WTC11 (cell line): ENCODE data around the gene DOK5. TPM values are rescaled to one million over a fixed set of nuclear protein-coding genes. Genes with fewer than 3 reads are reported as not detected.

Source experiments
- ATAC-seq: fragments of 200-7000 bp; cut with Tn5 transposase; 2 replicates; pipeline ENCODE4 v1.10.0; 2021; ENCODE audit warnings: mild to moderate bottlenecking, moderate library complexity
- CTCF ChIA-PET: fragments of 300-600 bp; sonication (Branson Sonifier 250); formaldehyde crosslinking; loops from one replicate; lab custom pipeline; 2021; ENCODE audit warnings: antibody characterized with exemption; lab: Charles Lee
- POLR2A ChIA-PET: fragments of 350-600 bp; sonication (Branson Sonifier 250); formaldehyde crosslinking; loops from one replicate; lab custom pipeline; 2021; ENCODE audit warnings: antibody characterized with exemption; lab: Charles Lee
- DNase-seq: peaks from one replicate; pipeline ENCODE4 v3.0.0; 2021; ENCODE audit warnings: low spot score
- H3K27ac Mint-ChIP-seq: 2 replicates; pipeline ENCODE4 v1.8.0; 2021; ENCODE audit warnings: mixed read lengths
- H3K27me3 Mint-ChIP-seq: 2 replicates; pipeline ENCODE4 v1.8.0; 2021; ENCODE audit warnings: low read depth, mild to moderate bottlenecking, moderate library complexity, mixed read lengths
- H3K36me3 Mint-ChIP-seq: 2 replicates; pipeline ENCODE4 v1.8.0; 2021; ENCODE audit warnings: mixed read lengths
- H3K4me1 Mint-ChIP-seq: 2 replicates; pipeline ENCODE4 v1.8.0; 2022; ENCODE audit warnings: mixed read lengths
- H3K4me3 Mint-ChIP-seq: 2 replicates; pipeline ENCODE4 v1.8.0; 2021; ENCODE audit warnings: mild to moderate bottlenecking, moderate library complexity, mixed read lengths
- H3K9me3 Mint-ChIP-seq: 2 replicates; pipeline ENCODE4 v1.8.0; 2021; ENCODE audit warnings: mixed read lengths
- JUN ChIP-seq: sonication (generic); formaldehyde crosslinking; IDR thresholded peaks from 2 replicates; pipeline ENCODE4 v1.8.0; 2023; ENCODE audit warnings: mild to moderate bottlenecking, missing genetic modification reagents
- MYBL2 ChIP-seq: sonication (generic); formaldehyde crosslinking; IDR thresholded peaks from 2 replicates; pipeline ENCODE4 v1.8.1; 2023; ENCODE audit warnings: mild to moderate bottlenecking, moderate library complexity, missing genetic modification reagents
- SMAD4 ChIP-seq: sonication (generic); formaldehyde crosslinking; IDR thresholded peaks from 2 replicates; pipeline ENCODE4 v1.8.0; 2022; ENCODE audit warnings: mild to moderate bottlenecking, missing genetic modification reagents
- SOX15 ChIP-seq: fragments of 250-450 bp; sonication (Bioruptor Pico); IDR thresholded peaks from 2 replicates; pipeline ENCODE4 v1.9.0; 2021; ENCODE audit warnings: mild to moderate bottlenecking
- TP53 ChIP-seq: sonication (generic); formaldehyde crosslinking; IDR thresholded peaks from 2 replicates; pipeline ENCODE4 v1.8.1; 2023; ENCODE audit warnings: mild to moderate bottlenecking, missing genetic modification reagents
- ZBTB21 ChIP-seq: sonication (generic); formaldehyde crosslinking; IDR thresholded peaks from 2 replicates; pipeline ENCODE4 v1.8.1; 2023; ENCODE audit warnings: mild to moderate bottlenecking, missing genetic modification reagents, borderline replicate concordance
- ZNF423 ChIP-seq: fragments of 250-450 bp; sonication (Bioruptor Pico); IDR thresholded peaks from 2 replicates; pipeline ENCODE4 v2.1.2; 2022; ENCODE audit warnings: mild to moderate bottlenecking, moderate library complexity
- total RNA-seq: library from RNA; stranded (reverse); gene quantifications from 3 replicates; pipeline ENCODE4 v1.2.3, GENCODE V29; 2021
- TF ChIP-seq, protein P1 (sequence below): sonication (generic); formaldehyde crosslinking; IDR thresholded peaks from 2 replicates; pipeline ENCODE4 v1.8.0; 2022; ENCODE audit warnings: mild to moderate bottlenecking, missing genetic modification reagents
- TF ChIP-seq, protein P2 (sequence below): fragments of 250-450 bp; sonication (Bioruptor Pico); IDR thresholded peaks from 2 replicates; pipeline ENCODE4 v1.9.0; 2021; ENCODE audit warnings: mild to moderate bottlenecking
- TF ChIP-seq, protein P3 (sequence below): sonication (generic); formaldehyde crosslinking; IDR thresholded peaks from 2 replicates; pipeline ENCODE4 v1.8.1; 2022; ENCODE audit warnings: low read depth, mild to moderate bottlenecking, moderate library complexity, missing genetic modification reagents, borderline replicate concordance
- TF ChIP-seq, protein P4 (sequence below): sonication (generic); formaldehyde crosslinking; IDR thresholded peaks from 2 replicates; pipeline ENCODE4 v1.8.1; 2023; ENCODE audit warnings: mild to moderate bottlenecking, missing genetic modification reagents, borderline replicate concordance
- TF ChIP-seq, protein P5 (sequence below): sonication (generic); formaldehyde crosslinking; IDR thresholded peaks from 2 replicates; pipeline ENCODE4 v1.8.0; 2022; ENCODE audit warnings: mild to moderate bottlenecking, missing genetic modification reagents
- TF ChIP-seq, protein P6 (sequence below): sonication (generic); formaldehyde crosslinking; IDR thresholded peaks from 2 replicates; pipeline ENCODE4 v1.8.1; 2023; ENCODE audit warnings: mild to moderate bottlenecking, missing genetic modification reagents, moderate library complexity
- TF ChIP-seq, protein P7 (sequence below): sonication (generic); formaldehyde crosslinking; IDR thresholded peaks from 2 replicates; pipeline ENCODE4 v1.8.0; 2023; ENCODE audit warnings: mild to moderate bottlenecking, missing genetic modification reagents

The DOK5 gene
- total RNA-seq, 1 experiment from 2014 or later, result 10.1 TPM

DNA sequence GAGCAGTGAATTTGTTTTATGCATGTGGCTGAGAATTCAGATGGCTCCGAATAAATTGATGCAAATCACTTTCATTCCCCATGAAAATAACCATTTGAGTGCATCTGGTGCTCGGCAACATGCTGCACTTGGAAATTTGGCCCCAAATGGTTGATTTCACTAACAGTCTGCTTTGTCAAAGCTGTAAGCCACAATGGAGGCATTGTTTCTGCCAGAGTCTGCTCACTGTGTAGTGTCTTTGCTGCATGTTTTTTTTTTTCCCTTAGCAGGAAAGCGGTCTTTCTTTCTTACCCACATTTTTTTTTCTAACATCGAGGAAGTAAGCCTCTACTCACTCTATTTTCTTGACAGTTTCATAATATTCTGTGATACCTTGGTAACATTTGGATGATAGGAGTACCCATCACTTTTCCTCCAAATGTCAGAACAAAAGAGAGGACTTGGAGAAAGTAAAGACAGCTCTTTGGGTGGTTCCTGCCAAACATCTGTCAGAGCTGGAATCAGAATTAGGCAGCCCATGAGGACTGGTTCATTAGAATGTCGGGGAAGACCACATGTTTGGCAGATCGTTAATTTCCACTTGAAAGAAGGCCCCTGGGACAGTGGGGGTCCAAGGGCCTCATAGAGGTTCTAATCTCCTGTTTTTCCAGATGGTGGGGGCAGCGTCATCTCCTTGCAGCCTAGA is 149.5 kb downstream of the DOK5 start:
- no peak overlapping the region for H3K27ac Mint-ChIP-seq
- peak; percentile 26; the same call in 1 of the 2 replicates for ATAC-seq
- ChIA-PET CTCF (interaction anchor here (0.6 kb wide), 1 partner anchor 14 kb away, joined by 3 read pairs; no protein-coding TSS in a partner anchor), POLR2A (no interaction called here)
- no peaks in the 10 kb centered on the region for H3K36me3 Mint-ChIP-seq
- TF ChIP-seq ZNF423 (CRISPR knock-in tag), result no peak
- no peak overlapping the region for H3K4me3 Mint-ChIP-seq
- no peaks in the 10 kb centered on the region for H3K9me3 Mint-ChIP-seq
- H3K27me3 Mint-ChIP-seq, result no peaks in the 10 kb centered on the region
- no peak for DNase-seq
- H3K4me1 Mint-ChIP-seq, result peaks cover 33% of the 10 kb centered on the region

DNA sequence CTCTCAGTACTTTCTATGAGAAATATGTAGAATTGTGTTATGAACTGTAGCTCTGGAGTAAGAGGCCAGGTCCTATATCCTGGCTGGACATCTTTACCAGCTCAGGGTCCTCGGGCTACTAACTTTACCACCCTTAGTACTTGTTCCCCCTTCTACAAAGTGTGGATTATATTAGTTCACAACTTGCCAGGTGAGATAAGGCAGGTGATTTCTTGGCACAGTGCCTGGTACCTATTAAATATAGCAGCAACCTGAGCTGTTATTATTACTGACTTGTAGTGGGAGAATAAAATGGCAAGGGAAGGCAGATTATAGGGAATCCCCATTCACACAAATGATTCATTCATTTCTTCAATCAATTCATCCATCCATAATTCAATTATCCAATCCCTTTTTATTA is 150.1 kb downstream of the DOK5 start:
- DNase-seq (no peak), ATAC-seq (no peak)
- Mint-ChIP-seq H3K27me3 (no peaks in the 10 kb centered on the region), H3K4me1 (peaks cover 33% of the 10 kb centered on the region), H3K9me3 (no peaks in the 10 kb centered on the region), H3K4me3 (no peak overlapping the region), H3K36me3 (no peaks in the 10 kb centered on the region), H3K27ac (no peak overlapping the region)
- ChIA-PET CTCF (interaction anchor here (0.6 kb wide), 1 partner anchor 13 kb away, joined by 3 read pairs; no protein-coding TSS in a partner anchor), POLR2A (no interaction called here)
- TF ChIP-seq, protein P1, sequence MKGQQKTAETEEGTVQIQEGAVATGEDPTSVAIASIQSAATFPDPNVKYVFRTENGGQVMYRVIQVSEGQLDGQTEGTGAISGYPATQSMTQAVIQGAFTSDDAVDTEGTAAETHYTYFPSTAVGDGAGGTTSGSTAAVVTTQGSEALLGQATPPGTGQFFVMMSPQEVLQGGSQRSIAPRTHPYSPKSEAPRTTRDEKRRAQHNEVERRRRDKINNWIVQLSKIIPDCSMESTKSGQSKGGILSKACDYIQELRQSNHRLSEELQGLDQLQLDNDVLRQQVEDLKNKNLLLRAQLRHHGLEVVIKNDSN (CRISPR knock-in tag), result no peak
- TF ChIP-seq, protein P2, sequence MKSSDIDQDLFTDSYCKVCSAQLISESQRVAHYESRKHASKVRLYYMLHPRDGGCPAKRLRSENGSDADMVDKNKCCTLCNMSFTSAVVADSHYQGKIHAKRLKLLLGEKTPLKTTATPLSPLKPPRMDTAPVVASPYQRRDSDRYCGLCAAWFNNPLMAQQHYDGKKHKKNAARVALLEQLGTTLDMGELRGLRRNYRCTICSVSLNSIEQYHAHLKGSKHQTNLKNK, result no peak
- TF ChIP-seq, protein P3, sequence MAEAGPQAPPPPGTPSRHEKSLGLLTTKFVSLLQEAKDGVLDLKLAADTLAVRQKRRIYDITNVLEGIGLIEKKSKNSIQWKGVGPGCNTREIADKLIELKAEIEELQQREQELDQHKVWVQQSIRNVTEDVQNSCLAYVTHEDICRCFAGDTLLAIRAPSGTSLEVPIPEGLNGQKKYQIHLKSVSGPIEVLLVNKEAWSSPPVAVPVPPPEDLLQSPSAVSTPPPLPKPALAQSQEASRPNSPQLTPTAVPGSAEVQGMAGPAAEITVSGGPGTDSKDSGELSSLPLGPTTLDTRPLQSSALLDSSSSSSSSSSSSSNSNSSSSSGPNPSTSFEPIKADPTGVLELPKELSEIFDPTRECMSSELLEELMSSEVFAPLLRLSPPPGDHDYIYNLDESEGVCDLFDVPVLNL (CRISPR knock-in tag), result no peak
- TF ChIP-seq ZNF423 (CRISPR knock-in tag) (no peak), MYBL2 (no peak), JUN (CRISPR knock-in tag) (no peak)
- TF ChIP-seq, protein P4, sequence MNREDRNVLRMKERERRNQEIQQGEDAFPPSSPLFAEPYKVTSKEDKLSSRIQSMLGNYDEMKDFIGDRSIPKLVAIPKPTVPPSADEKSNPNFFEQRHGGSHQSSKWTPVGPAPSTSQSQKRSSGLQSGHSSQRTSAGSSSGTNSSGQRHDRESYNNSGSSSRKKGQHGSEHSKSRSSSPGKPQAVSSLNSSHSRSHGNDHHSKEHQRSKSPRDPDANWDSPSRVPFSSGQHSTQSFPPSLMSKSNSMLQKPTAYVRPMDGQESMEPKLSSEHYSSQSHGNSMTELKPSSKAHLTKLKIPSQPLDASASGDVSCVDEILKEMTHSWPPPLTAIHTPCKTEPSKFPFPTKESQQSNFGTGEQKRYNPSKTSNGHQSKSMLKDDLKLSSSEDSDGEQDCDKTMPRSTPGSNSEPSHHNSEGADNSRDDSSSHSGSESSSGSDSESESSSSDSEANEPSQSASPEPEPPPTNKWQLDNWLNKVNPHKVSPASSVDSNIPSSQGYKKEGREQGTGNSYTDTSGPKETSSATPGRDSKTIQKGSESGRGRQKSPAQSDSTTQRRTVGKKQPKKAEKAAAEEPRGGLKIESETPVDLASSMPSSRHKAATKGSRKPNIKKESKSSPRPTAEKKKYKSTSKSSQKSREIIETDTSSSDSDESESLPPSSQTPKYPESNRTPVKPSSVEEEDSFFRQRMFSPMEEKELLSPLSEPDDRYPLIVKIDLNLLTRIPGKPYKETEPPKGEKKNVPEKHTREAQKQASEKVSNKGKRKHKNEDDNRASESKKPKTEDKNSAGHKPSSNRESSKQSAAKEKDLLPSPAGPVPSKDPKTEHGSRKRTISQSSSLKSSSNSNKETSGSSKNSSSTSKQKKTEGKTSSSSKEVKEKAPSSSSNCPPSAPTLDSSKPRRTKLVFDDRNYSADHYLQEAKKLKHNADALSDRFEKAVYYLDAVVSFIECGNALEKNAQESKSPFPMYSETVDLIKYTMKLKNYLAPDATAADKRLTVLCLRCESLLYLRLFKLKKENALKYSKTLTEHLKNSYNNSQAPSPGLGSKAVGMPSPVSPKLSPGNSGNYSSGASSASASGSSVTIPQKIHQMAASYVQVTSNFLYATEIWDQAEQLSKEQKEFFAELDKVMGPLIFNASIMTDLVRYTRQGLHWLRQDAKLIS, result no peak
- TF ChIP-seq, protein P5, sequence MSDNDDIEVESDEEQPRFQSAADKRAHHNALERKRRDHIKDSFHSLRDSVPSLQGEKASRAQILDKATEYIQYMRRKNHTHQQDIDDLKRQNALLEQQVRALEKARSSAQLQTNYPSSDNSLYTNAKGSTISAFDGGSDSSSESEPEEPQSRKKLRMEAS (CRISPR knock-in tag), result no peak

DNA sequence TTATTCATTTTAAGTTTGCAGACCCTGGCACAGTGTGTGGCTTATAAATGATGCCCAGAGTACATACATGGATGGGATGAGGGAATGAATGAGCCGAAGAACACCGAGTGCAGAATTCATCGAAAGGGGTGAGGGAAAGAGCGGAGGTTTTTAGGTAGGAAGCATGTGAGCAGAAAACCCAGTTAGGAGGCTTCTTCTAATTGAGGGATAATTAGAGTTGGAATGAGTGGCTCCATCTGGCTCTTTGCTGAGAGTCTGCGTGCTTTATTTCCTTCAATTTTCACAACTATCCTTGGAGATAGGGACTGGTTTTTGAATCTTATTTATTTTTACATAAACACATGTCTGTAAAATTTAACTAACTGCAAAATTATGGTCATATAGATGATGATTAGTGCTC is 150.7 kb downstream of the DOK5 start:
- ChIA-PET POLR2A (no interaction called here), CTCF (no interaction called here)
- peaks cover 33% of the 10 kb centered on the region for H3K4me1 Mint-ChIP-seq
- ATAC-seq, result no peak
- no peaks in the 10 kb centered on the region for H3K36me3 Mint-ChIP-seq
- DNase-seq, result no peak
- H3K4me3 Mint-ChIP-seq, result no peak overlapping the region
- no peaks in the 10 kb centered on the region for H3K27me3 Mint-ChIP-seq
- H3K9me3 Mint-ChIP-seq, result no peaks in the 10 kb centered on the region
- no peak for TF ChIP-seq TP53 (CRISPR knock-in tag)
- TF ChIP-seq, all 79 proteins: peak for 0
- no peak overlapping the region for H3K27ac Mint-ChIP-seq

DNA sequence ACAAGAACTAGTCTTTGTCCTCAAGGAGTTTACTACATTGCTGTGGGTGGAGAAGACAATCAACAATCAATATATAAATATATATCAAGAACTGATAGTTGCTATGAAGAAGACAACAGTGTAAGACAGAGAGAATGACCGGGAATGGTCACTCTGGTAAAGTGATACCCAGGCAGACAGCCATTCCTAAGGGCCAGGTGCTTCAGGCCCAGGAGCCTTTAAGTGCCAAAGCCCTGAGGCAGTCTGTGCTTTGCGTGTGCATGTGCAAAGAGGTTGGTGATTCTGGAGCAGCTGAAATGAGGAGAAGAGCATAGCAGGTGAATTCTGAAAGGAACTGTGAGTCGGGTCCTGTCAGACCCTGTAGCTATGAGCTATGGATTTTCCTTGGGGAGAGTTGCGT is 154.2 kb downstream of the DOK5 start:
- Mint-ChIP-seq H3K4me1 (peaks cover 42% of the 10 kb centered on the region), H3K36me3 (no peaks in the 10 kb centered on the region), H3K27me3 (no peaks in the 10 kb centered on the region), H3K4me3 (no peak overlapping the region), H3K27ac (no peak overlapping the region), H3K9me3 (no peaks in the 10 kb centered on the region)
- ChIA-PET POLR2A (no interaction called here), CTCF (no interaction called here)
- ATAC-seq (no peak), DNase-seq (no peak)
- TF ChIP-seq, protein P6, sequence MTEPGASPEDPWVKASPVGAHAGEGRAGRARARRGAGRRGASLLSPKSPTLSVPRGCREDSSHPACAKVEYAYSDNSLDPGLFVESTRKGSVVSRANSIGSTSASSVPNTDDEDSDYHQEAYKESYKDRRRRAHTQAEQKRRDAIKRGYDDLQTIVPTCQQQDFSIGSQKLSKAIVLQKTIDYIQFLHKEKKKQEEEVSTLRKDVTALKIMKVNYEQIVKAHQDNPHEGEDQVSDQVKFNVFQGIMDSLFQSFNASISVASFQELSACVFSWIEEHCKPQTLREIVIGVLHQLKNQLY (CRISPR knock-in tag), result no peak
- TF ChIP-seq SMAD4, result no peak
- no peak for TF ChIP-seq ZBTB21 (CRISPR knock-in tag)
- no peak for TF ChIP-seq SOX15
- TF ChIP-seq, protein P7, sequence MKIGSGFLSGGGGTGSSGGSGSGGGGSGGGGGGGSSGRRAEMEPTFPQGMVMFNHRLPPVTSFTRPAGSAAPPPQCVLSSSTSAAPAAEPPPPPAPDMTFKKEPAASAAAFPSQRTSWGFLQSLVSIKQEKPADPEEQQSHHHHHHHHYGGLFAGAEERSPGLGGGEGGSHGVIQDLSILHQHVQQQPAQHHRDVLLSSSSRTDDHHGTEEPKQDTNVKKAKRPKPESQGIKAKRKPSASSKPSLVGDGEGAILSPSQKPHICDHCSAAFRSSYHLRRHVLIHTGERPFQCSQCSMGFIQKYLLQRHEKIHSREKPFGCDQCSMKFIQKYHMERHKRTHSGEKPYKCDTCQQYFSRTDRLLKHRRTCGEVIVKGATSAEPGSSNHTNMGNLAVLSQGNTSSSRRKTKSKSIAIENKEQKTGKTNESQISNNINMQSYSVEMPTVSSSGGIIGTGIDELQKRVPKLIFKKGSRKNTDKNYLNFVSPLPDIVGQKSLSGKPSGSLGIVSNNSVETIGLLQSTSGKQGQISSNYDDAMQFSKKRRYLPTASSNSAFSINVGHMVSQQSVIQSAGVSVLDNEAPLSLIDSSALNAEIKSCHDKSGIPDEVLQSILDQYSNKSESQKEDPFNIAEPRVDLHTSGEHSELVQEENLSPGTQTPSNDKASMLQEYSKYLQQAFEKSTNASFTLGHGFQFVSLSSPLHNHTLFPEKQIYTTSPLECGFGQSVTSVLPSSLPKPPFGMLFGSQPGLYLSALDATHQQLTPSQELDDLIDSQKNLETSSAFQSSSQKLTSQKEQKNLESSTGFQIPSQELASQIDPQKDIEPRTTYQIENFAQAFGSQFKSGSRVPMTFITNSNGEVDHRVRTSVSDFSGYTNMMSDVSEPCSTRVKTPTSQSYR, result no peak
- TF ChIP-seq, all 79 proteins: peak for 0
